ENCODE measurements around the gene ESR1.
"Not testable (repeated sequence)": the region's sequence is repeated elsewhere in the genome, so short reads cannot be mapped to it uniquely, and the experiment has no call there.

ESR1 gene

DNA sequence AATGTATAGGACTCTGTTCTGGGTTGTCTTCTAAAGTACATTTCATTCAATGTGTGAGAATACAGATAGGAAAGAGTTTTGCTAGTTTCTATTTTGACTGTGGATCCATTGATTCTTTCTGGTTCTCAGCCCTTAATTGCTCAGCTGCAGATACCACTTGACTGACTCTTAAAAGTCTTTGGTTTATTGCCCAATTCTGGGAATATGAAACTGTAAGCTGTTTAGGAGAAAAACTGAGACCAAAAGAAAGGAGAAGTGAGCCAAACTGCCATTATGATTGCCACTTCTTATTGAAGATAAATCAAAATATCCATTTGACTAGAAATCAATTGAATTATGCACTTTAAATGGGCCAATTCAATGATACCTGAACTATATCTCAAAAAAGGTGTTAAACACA is 211.4 kb downstream of the ESR1 start:
- no peaks in the 10 kb centered on the region for H3K27me3 Mint-ChIP-seq
- ATAC-seq = no peak
- peaks cover 4% of the 10 kb centered on the region for H3K9me3 Mint-ChIP-seq
- H3K4me1 Mint-ChIP-seq = no peaks in the 10 kb centered on the region
- H3K4me3 Mint-ChIP-seq = no peak overlapping the region
- no peak overlapping the region for H3K27ac Mint-ChIP-seq
- peaks cover 12% of the 10 kb centered on the region for H3K36me3 Mint-ChIP-seq

DNA sequence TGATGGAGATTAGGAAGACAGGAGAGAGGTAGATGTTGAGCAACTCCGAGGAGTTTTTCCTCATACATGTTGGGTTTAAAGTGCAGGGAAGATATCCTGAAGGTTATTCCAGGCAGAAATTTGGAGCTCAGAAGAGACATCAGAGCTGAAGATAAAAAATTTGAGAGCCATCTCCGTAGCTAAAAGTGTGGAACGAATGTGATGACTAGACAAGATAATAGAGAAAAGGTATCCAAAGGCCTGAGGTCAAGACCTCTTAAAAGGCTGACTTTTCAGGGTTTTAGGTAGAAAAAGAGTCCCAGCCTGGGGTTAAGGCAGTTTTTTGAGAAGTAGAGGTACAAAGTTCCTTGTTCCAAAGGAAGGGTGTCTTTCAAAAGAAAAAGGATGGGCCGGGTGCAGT is 214.8 kb downstream of the ESR1 start:
- no peaks in the 10 kb centered on the region for H3K27me3 Mint-ChIP-seq
- H3K27ac Mint-ChIP-seq = no peak overlapping the region
- no peaks in the 10 kb centered on the region for H3K9me3 Mint-ChIP-seq
- H3K4me3 Mint-ChIP-seq = no peak overlapping the region
- no peak for ATAC-seq
- peaks cover 18% of the 10 kb centered on the region for H3K4me1 Mint-ChIP-seq
- H3K36me3 Mint-ChIP-seq = peaks cover 6% of the 10 kb centered on the region

DNA sequence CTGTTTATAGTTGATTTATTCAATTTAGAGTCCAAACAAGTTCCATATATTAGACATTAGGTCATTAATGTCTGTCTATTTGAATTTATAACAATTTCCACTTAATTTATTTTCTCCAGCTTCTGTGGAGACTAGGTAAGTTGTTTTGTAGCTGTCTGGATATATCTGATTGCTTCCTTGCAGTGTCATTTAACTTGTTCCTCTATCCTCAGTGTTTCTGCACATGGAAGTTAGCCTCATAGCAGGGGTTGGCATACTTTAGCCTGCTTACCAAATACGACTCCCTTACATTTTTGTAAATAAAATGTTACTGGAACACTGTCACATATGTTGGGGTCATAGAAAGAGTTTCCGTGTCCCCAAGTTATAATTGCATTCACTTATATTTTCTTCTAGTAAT is 216.1 kb downstream of the ESR1 start:
- Mint-ChIP-seq H3K9me3 (no peaks in the 10 kb centered on the region), H3K27me3 (no peaks in the 10 kb centered on the region), H3K4me3 (no peak overlapping the region), H3K36me3 (peaks cover 6% of the 10 kb centered on the region), H3K27ac (no peak overlapping the region), H3K4me1 (peaks cover 18% of the 10 kb centered on the region)
- ATAC-seq = no peak

DNA sequence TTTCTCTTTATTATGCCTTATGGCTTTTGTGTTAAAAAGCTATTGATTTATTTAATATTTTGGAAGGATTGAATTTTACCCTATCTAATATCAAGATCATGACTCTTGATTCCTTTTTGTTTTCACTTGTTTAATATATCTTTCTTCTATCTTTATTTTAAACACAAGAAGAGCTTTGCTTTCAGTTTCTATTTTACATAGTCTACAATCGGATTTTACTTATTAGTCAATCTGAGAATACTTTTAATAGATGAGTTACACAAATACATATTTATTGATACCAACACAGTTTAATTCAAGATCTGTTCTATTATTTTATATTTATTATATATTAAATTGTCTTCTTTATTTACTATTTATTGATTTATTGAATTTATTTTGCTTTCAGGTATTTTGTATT is 218.8 kb downstream of the ESR1 start:
- H3K4me1 Mint-ChIP-seq = peaks cover 18% of the 10 kb centered on the region
- peak overlapping the region; percentile 23 for H3K4me3 Mint-ChIP-seq
- ATAC-seq = no peak
- H3K27ac Mint-ChIP-seq = peak overlapping the region; percentile 40
- H3K27me3 Mint-ChIP-seq = no peaks in the 10 kb centered on the region
- no peaks in the 10 kb centered on the region for H3K9me3 Mint-ChIP-seq
- H3K36me3 Mint-ChIP-seq = peaks cover 14% of the 10 kb centered on the region

DNA sequence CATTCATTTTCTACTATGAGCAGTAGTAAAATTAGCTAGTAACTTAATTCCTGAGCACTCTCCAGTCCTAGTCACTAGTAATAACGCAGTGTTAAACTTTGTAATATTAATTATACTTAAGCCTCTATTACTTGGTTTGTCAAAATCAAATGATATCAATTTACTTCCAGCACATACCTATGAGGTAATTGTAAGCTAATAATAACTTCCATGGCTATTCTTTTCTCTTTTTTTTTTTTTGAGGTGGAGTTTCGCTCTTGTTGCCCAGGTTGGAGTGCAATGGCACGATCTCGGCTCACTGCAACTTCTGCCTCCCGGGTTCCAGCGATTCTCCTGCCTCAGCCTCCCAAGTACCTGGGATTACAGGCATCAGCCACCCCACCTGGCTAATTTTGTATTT is 219.3 kb downstream of the ESR1 start:
- not testable (repeated sequence) for ATAC-seq, H3K9me3 Mint-ChIP-seq, H3K27ac Mint-ChIP-seq, H3K4me3 Mint-ChIP-seq, H3K27me3 Mint-ChIP-seq
- peaks cover 14% of the 10 kb centered on the region for H3K36me3 Mint-ChIP-seq
- peaks cover 18% of the 10 kb centered on the region for H3K4me1 Mint-ChIP-seq

DNA sequence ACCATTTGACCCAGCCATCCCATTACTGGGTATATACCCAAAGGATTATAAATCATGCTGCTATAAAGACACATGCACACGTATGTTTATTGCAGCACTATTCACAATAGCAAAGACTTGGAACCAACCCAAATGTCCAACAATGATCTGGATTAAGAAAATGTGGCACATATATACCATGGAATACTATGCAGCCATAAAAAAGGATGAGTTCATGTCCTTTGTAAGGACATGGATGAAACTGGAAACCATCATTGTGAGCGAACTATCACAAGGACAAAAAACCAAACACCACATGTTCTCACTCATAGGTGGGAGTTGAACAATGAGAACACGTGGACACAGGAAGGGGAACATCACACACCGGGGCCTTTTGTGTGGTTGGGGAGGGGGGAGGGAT is 226.3 kb downstream of the ESR1 start:
- not testable (repeated sequence) for H3K36me3 Mint-ChIP-seq, H3K4me3 Mint-ChIP-seq, H3K9me3 Mint-ChIP-seq, H3K27ac Mint-ChIP-seq, H3K27me3 Mint-ChIP-seq, ATAC-seq, H3K4me1 Mint-ChIP-seq

DNA sequence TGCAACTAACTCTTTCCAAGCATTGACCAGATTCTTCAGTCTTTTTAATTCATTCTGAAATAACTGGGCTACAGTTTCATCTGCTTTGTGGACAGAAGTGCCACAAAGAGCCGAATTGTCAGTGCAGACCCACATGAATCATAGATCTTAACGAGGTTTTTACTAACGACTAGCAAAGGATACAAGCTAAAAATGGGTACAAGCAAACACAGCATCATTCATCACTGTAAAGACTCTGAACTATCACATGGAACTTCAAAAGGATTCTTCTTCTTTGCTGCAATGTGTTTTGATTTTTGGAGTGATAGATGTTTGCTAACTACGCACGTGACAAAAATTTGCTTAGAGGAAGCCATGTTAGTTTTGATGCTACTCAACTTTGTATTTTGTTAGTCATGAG is 227.1 kb downstream of the ESR1 start:
- no peak for ATAC-seq
- Mint-ChIP-seq H3K27me3 (no peaks in the 10 kb centered on the region), H3K27ac (no peak overlapping the region), H3K9me3 (peaks cover 6% of the 10 kb centered on the region), H3K36me3 (no peaks in the 10 kb centered on the region), H3K4me3 (no peak overlapping the region), H3K4me1 (no peaks in the 10 kb centered on the region)

DNA sequence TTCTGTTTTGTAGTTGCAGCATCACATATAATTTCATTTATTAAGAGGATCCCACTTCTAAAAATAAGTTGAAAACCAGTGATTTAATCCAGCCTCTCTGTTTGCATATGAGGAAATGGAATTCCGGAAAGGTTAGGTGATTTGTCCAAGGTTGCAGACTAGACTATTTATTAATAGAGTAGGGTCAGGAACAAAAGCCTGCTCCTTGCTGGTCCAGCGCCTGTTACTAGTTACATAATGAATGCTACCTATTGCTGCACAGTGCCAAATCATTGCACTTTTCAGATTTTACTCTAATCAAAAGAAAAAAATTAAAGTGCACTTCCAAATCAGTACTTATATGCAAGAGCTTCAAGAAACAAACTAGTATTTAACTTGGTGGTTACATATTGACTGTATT is 238.6 kb downstream of the ESR1 start:
- Mint-ChIP-seq H3K36me3 (no peaks in the 10 kb centered on the region), H3K9me3 (no peaks in the 10 kb centered on the region), H3K27ac (no peak overlapping the region), H3K4me3 (no peak overlapping the region), H3K4me1 (no peaks in the 10 kb centered on the region), H3K27me3 (no peaks in the 10 kb centered on the region)
- ATAC-seq = no peak

DNA sequence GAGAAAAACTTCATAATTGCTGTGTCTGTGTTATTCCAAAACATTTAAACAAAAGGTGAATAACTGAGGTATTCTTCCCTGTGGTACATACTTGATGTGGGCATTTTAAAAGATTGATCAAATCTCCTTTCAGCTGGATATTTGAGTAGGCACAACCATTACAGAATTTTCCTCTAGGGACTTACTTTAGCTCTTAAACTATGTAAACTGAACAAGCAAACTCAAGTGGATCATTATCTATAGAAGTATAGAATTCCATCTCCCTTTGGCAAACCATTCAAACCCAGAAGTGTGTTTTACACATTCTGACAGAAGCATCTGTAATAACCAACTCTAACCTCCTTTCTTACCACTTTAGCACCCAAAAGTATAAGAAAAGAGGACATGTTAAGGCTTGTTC is 241.4 kb downstream of the ESR1 start:
- Mint-ChIP-seq H3K4me3 (no peak overlapping the region), H3K36me3 (no peaks in the 10 kb centered on the region), H3K9me3 (no peaks in the 10 kb centered on the region), H3K27ac (no peak overlapping the region), H3K27me3 (no peaks in the 10 kb centered on the region), H3K4me1 (no peaks in the 10 kb centered on the region)
- ATAC-seq = no peak

DNA sequence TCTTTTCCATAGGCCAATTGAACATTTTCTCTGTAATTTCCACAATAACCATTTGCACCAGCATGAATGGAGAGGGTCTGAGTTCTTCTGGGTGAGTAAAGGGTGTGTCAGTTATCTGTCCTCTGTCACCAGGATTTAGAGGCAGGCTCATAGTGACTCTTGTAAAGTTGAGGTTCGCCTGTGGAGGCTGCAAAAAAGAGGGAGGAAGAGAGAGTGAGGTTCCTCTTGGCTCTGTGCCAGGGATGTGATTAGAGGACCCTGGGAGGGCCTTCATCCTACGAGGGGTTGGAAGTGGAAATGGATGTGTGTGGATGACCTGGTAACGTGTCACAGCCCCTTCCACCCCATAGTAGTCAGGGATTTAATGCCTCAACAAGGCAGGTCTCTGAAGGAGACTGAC is 242.0 kb downstream of the ESR1 start:
- Mint-ChIP-seq H3K27me3 (no peaks in the 10 kb centered on the region), H3K4me3 (no peak overlapping the region), H3K27ac (no peak overlapping the region), H3K36me3 (no peaks in the 10 kb centered on the region), H3K9me3 (no peaks in the 10 kb centered on the region), H3K4me1 (no peaks in the 10 kb centered on the region)
- no peak for ATAC-seq

DNA sequence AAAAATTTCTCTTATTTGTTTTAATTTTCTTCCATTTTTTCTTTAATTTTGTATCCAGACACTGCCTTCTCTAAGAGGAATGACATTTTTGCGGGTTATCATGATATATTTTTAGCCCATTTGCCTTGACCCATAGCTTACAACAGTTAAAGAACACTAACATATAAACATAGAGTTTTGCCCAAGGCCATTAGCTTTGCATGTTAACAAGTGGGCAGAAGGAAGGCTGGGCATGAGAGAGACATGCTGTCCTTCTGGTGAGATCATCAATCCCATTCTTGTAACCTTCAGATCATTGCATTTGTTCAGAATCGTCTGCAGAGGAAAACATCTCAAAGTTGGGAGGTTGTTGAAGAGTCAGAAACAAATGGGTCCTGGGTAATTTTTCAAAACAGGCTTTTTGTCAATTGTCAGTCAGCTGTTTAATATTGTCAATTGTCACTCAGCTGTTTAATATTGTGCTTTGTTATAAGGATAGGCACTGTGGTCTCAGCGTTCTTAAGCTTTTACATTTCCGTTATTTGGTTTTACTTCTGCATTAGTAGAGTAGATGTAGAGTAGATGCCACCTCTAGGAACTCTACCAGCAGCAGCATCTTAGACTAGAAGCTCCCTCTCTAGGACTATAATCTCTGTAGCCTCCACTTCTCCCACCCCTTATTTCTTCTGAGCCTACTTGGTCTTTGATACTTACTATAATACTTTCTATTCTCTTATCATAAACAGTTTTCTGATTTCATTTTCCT is 243.1 kb downstream of the ESR1 start:
- Mint-ChIP-seq H3K9me3 (no peaks in the 10 kb centered on the region), H3K4me1 (no peaks in the 10 kb centered on the region), H3K36me3 (no peaks in the 10 kb centered on the region), H3K27me3 (no peaks in the 10 kb centered on the region), H3K4me3 (no peak overlapping the region), H3K27ac (no peak overlapping the region)
- no peak for ATAC-seq

DNA sequence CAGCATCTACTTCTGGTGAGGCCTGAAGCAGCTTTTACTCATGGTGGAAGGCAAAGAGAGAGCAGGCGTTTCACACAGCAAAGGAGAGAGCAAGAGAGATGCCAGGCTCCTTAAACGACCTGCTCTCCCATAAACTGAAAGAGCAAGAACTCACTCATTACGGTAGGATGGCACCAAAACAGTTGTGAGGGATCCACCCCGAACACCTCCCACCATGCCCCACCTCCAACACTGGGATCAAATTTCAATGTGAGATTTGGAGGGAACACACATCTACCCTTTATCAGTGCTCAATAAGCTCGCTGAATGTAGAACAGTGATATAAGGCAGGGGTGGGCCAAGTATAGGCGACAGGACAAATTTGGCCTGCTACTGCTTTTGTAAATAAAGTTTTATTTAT is 244.6 kb downstream of the ESR1 start:
- ATAC-seq = no peak
- Mint-ChIP-seq H3K27me3 (no peaks in the 10 kb centered on the region), H3K4me3 (no peak overlapping the region), H3K27ac (no peak overlapping the region), H3K9me3 (no peaks in the 10 kb centered on the region), H3K36me3 (no peaks in the 10 kb centered on the region), H3K4me1 (no peaks in the 10 kb centered on the region)

DNA sequence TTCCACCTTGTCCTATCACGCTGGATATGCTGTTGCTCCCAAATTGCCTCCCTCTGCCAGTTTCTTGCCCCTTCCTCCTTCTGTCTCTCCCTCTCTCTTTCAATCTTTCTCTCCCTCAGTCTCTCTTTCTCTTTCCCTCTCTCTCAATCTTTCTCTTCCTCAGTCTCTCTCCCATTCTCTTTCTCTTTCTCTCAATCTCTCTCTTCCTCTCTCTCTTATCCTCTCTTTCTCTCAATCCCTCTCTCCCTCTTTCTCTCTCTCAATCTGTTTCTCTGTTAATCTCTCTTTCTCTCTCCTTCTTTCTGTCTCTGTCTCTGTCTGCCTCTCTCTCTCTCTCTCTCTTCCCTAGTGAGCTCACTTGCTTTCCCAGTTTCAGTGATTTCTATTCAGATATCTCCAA is 245.8 kb downstream of the ESR1 start:
- no peaks in the 10 kb centered on the region for H3K27me3 Mint-ChIP-seq
- no peaks in the 10 kb centered on the region for H3K4me1 Mint-ChIP-seq

DNA sequence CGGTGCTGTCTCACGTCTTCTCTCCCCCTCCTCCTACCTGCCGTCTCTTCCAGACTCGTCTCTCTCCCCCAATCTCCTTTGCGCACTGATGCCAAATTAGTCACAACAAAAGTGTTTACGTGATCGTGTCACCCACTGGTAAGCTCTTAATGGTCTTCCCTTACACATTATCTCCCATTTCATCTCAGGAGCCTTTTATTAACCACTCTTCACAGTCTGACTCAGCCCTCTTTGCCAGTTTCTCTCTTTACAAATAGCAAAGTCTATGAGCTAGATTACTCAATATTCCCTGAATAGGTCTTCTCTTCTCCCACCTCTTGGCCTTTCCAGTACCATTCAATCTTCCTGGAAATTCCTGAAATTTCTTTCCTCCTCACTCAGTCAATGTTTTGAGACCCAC is 247.0 kb downstream of the ESR1 start:
- no peaks in the 10 kb centered on the region for H3K4me1 Mint-ChIP-seq
- no peak overlapping the region for H3K4me3 Mint-ChIP-seq
- H3K27ac Mint-ChIP-seq = no peak overlapping the region
- H3K36me3 Mint-ChIP-seq = no peaks in the 10 kb centered on the region
- no peak for ATAC-seq
- no peaks in the 10 kb centered on the region for H3K9me3 Mint-ChIP-seq
- H3K27me3 Mint-ChIP-seq = no peaks in the 10 kb centered on the region

More for the DNA sequence above, 245.8 kb downstream of the ESR1 start:
- Mint-ChIP-seq H3K27ac (no peak overlapping the region), H3K4me3 (no peak overlapping the region), H3K36me3 (no peaks in the 10 kb centered on the region), H3K9me3 (no peaks in the 10 kb centered on the region)
- no peak for ATAC-seq

DNA sequence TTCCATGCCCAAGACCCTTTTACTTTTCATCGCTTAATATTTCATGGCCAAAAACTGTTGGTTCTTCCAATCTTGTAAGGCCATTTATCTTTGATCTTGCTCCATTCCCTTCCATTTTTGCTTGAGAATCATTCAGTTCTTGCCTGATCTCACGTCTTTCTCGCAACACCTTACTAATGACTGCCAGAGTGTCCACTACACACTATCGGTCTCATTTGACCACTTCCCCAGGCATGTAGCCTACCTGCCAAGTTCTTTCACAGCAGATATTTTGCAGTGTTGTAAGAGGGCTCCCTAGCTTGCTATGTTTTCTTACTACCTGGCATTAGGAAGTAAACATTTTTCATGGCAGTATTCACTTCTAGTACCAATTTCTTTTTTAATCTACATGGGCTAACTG is 248.0 kb downstream of the ESR1 start:
- H3K27ac Mint-ChIP-seq = no peak overlapping the region
- no peak for ATAC-seq
- no peaks in the 10 kb centered on the region for H3K27me3 Mint-ChIP-seq
- no peak overlapping the region for H3K4me3 Mint-ChIP-seq
- no peaks in the 10 kb centered on the region for H3K4me1 Mint-ChIP-seq
- H3K9me3 Mint-ChIP-seq = no peaks in the 10 kb centered on the region
- peaks cover 6% of the 10 kb centered on the region for H3K36me3 Mint-ChIP-seq

DNA sequence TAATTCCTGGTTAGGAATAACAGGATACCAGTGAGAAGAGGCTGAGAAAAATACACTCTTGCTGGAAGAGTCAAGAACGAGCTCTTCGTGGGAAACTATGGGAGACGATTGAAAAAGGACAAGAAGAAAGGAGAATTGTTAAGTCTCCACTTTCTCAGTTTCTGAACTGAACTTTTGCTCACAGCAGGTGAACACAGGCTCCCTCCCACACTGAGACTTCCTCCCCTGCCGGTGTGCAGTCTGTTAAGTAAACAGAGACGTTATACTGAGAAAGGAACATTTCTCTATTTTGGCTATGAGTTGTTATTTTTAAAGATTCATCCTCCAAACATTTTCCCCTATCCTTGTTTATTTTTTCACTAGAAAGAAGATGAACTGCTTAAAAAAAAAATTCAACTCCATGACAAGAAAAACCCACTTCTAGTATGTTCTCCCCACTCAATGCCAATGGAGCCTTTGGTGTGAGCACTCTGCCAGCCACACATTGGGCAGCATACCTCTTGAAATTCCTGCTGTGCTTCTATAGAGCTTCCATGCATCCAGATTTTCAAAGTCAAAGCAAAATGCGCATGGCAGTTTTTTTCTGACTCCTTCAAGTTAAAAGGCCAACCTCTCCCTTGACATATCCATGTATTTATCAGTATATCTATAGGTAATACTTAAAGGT is 250.5 kb downstream of the ESR1 start:
- Mint-ChIP-seq H3K4me3 (no peak overlapping the region), H3K27me3 (no peaks in the 10 kb centered on the region), H3K4me1 (no peaks in the 10 kb centered on the region), H3K9me3 (no peaks in the 10 kb centered on the region), H3K27ac (no peak overlapping the region), H3K36me3 (peaks cover 12% of the 10 kb centered on the region)
- no peak for ATAC-seq
